Measurements from ENCODE around the gene CARD9. TPM values are rescaled to one million over a fixed set of nuclear protein-coding genes. Genes with fewer than 3 reads are reported as not detected.

Gene CARD9
- total and polyA plus RNA-seq, 2 of the 4 experiments (the other 2 are of a cell fraction): 0.36 to 1.9 TPM

DNA sequence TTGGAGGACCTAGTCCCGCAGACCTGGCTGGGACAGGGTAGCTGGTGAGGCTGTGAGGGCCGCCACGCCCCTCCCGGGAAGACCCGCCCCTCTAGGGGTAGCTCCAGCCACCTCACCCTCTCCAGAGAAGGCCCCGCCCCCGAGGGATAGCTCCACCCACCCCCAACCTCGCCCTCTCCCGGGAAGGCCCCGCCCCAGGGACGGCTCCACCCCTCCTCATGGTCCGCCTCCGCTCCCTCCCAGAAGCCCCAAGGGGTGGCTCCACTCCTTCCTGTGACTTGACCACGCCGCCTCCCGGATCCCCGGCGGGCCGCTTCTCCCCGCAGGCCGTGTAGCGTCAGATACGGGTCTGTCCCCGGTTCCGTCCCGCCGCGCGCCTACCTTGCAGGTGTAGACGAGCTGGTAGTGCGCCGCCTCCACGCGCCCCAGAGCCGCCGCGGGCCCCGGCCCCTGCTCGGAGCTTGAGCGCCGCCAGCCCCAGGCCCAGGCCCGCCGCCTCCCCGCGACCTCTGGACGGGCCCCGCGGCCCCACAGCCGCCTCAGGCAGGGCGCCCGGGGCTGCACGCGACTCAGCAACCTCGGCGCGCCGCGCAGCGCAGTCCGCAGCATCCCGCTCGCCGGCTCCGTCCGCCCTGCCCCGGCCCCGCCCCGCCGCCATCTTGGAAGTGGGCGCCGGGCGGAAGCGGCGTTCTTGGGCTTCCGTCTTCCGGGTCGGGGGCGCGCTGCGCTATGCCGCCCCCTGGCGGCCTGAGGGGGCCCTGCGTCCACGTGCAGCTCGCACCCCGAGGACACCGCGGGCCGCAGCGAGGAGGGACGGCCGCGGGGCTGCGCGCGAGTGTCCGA is 10.1 kb downstream of the CARD9 start, which contains the start of gene DNLZ:
DNLZ (minus strand) TSS at position 639 of the 843 bp plus-strand sequence; CDS start at position 609, 30 bp downstream.
- Histone ChIP-seq H3K27ac (ENCODE audit: insufficient read depth, low read length) (peak within 1 kb of the TSS; percentile 83), H4K20me1 (ENCODE audit: insufficient read depth, low read length) (no peaks in the 10 kb centered on the region; the same call in 1 of the 2 replicates), H3K79me1 (ENCODE audit: low read depth in 1 of 2, low read length in 2 of 2) (peaks cover 3 to 31% of the 10 kb centered on the region in 2 experiments; a peak in 3 of 4 replicates), H2BK5ac (ENCODE audit: low read depth, low read length, poor library complexity, severe bottlenecking) (peak within 1 kb of the TSS; percentile 84), H3K56ac (ENCODE audit: extremely low read depth, insufficient read depth, low read length) (peak within 1 kb of the TSS; percentile 76), H2AFZ (replicated peaks; ENCODE audit: low read length, poor library complexity) (peak within 1 kb of the TSS; percentile 96), H3K23ac (ENCODE audit: low read depth, low read length) (peak within 1 kb of the TSS; percentile 8; the same call in 1 of the 2 replicates), H2AK5ac (ENCODE audit: low read depth, low read length) (peak within 1 kb of the TSS; percentile 99), H2BK120ac (ENCODE audit: low read depth, low read length) (peak within 1 kb of the TSS; percentile 72), H4K8ac (ENCODE audit: low read depth in 2 of 2, low read length in 2 of 2) (peak within 1 kb of the TSS; percentile 81 to 87), H3K18ac (ENCODE audit: low read depth, low read length) (no peak within 1 kb of the TSS), H4K91ac (ENCODE audit: insufficient read depth, low read depth, low read length) (peak within 1 kb of the TSS; percentile 84), H3K4me1 (ENCODE audit: control insufficient read depth, insufficient read depth, low read length) (peaks cover 29% of the 10 kb centered on the region), H3K9ac (ENCODE audit: low read depth, low read length) (peak within 1 kb of the TSS; percentile 76), H3K27me3 (ENCODE audit: control insufficient read depth, insufficient read depth, low read length) (no peaks in the 10 kb centered on the region), H3K4me2 (ENCODE audit: low read depth, low read length) (peak within 1 kb of the TSS; percentile 90), H3K36me3 (ENCODE audit: control insufficient read depth, insufficient read depth, low read length) (peaks cover 7% of the 10 kb centered on the region; the same call in 1 of the 2 replicates), H3K14ac (replicated peaks; ENCODE audit: low read depth, low read length) (peak within 1 kb of the TSS; percentile 96), H3K9me3 (ENCODE audit: control insufficient read depth, insufficient read depth, low read length) (no peaks in the 10 kb centered on the region), H2BK15ac (ENCODE audit: low read depth, low read length) (peak within 1 kb of the TSS; percentile 56; the same call in 1 of the 3 replicates), H2AK9ac (replicated peaks; ENCODE audit: low read depth, low read length, poor library complexity) (peak within 1 kb of the TSS; percentile 100), H3K4me3 (ENCODE audit: insufficient read depth, low read depth, low read length) (peak within 1 kb of the TSS; percentile 85), H2BK20ac (ENCODE audit: low read depth, low read length) (peak within 1 kb of the TSS; percentile 4; the same call in 1 of the 2 replicates), H4K5ac (ENCODE audit: low read depth, low read length) (peak within 1 kb of the TSS; percentile 80), H3K9me1 (ENCODE audit: insufficient read depth, low read length) (peaks cover 6% of the 10 kb centered on the region), H3K4ac (ENCODE audit: low read depth, low read length) (peak within 1 kb of the TSS; percentile 94)
- ChIA-PET CTCF (interaction anchor here (0.9 to 1.6 kb wide), 5 partner anchors 9 to 51 kb away, joined by 3 to 8 read pairs (median 3); no protein-coding TSS in a partner anchor), POLR2A (ENCODE audit: unreplicated experiment) (interaction anchor here (0.5 to 0.8 kb wide), 5 partner anchors 34 to 51 kb away, joined by 3 to 4 read pairs (median 3); partner anchors contain the start of gene GPSM1)
- in situ Hi-C loops (cut with MboI; ENCODE audit: low sequenced_read_pairs): no loop called here
- dilution Hi-C loops (cut with HindIII; ENCODE audit: low sequenced_read_pairs, unreplicated experiment): no loop called here
- 1% methylated on average over 32 of the region's 97 CpGs; no CpG with 5 or more reads in 1 of the 2 experiments for WGBS, 2 experiments (ENCODE audit: extremely low coverage in 2 of 2, insufficient read length in 1 of 2)
- BruUV-seq (replicated peaks): no TSS peak
- intact Hi-C loops (cut with micrococcal nuclease): loop anchor here (1.0 kb wide), 1 partner anchor 51 kb away; no protein-coding TSS in a partner anchor
- peak; percentile 91 for DNase-seq
- peak; percentile 90 for ATAC-seq (ENCODE audit: low read depth)
- TF ChIP-seq, protein P1, sequence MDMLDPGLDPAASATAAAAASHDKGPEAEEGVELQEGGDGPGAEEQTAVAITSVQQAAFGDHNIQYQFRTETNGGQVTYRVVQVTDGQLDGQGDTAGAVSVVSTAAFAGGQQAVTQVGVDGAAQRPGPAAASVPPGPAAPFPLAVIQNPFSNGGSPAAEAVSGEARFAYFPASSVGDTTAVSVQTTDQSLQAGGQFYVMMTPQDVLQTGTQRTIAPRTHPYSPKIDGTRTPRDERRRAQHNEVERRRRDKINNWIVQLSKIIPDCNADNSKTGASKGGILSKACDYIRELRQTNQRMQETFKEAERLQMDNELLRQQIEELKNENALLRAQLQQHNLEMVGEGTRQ (IDR thresholded peaks at IDR 0.05; ENCODE audit: low read depth, low read length): peak; percentile 55; the same call in 1 of the 2 replicates
- TF ChIP-seq MAZ (IDR thresholded peaks at IDR 0.05; ENCODE audit: borderline replicate concordance, low read depth, low read length): peak; percentile 83
- no peak for TF ChIP-seq FOS (IDR thresholded peaks at IDR 0.05; ENCODE audit: low read depth, low read length)
- TF ChIP-seq CTCF (conservative IDR thresholded peaks at IDR 0.05; ENCODE audit: low read depth, low read length): peak; percentile 98
- TF ChIP-seq POLR2A (IDR thresholded peaks at IDR 0.05; ENCODE audit: low read depth, low read length): peak; percentile 75
- TF ChIP-seq CHD1 (IDR thresholded peaks at IDR 0.05; ENCODE audit: low read depth, low read length): no peak
- no peak for TF ChIP-seq CEBPB (IDR thresholded peaks at IDR 0.05; ENCODE audit: low read depth, low read length)
- peak; percentile 51 for TF ChIP-seq SMC3 (IDR thresholded peaks at IDR 0.05; ENCODE audit: low read depth, low read length)
- peak; percentile 54 for TF ChIP-seq RAD21 (IDR thresholded peaks at IDR 0.05; ENCODE audit: low read length)
- peak; percentile 98 for TF ChIP-seq BHLHE40 (IDR thresholded peaks at IDR 0.05; ENCODE audit: low read depth, low read length)
- peak; percentile 22 for TF ChIP-seq RCOR1 (IDR thresholded peaks at IDR 0.05; ENCODE audit: insufficient replicate concordance, low read length)
- no peak for TF ChIP-seq NFE2L2 (IDR thresholded peaks at IDR 0.05; ENCODE audit: low read depth, low read length)
- TF ChIP-seq MAFK (IDR thresholded peaks at IDR 0.05; ENCODE audit: low read depth, low read length): no peak

Measured in IMR-90 (cell line).